K562 (cell line): ENCODE data around the gene CALM3. TPM values are rescaled to one million over a fixed set of nuclear protein-coding genes. Genes with fewer than 3 reads are reported as not detected.

Source experiments
- DIDO1 ChIP-seq: fragments of 450-650 bp; IDR thresholded peaks from 2 replicates; pipeline ENCODE4 v1.6.1; 2016; ENCODE audit warnings: low read depth, missing biosample characterization, missing genetic modification characterization
- ELF1 ChIP-seq: fragments of 200-800 bp; sonication (Bioruptor generic); IDR thresholded peaks from 2 replicates; pipeline ENCODE4 v1.6.1; 2016; ENCODE audit warnings: missing genetic modification characterization, missing compliant biosample characterization
- GABPB2 ChIP-seq: fragments of 250-450 bp; sonication (Bioruptor Pico); conservative IDR thresholded peaks from 2 replicates; pipeline ENCODE4 v1.5.1; 2021; ENCODE audit warnings: mild to moderate bottlenecking
- LCOR ChIP-seq: sonication (generic); formaldehyde crosslinking; IDR thresholded peaks from 2 replicates; pipeline ENCODE4 v1.8.0; 2022; ENCODE audit warnings: mild to moderate bottlenecking, missing genetic modification reagents
- MAFG ChIP-seq: fragments of 450-650 bp; conservative IDR thresholded peaks from 2 replicates; pipeline ENCODE4 v1.6.1; 2016; ENCODE audit warnings: missing genetic modification characterization, missing compliant biosample characterization
- PCBP2 ChIP-seq: fragments of 200-400 bp; formaldehyde crosslinking; IDR thresholded peaks from 2 replicates; pipeline ENCODE4 v1.6.1; 2018; ENCODE audit warnings: low read length, low read depth, mild to moderate bottlenecking, moderate library complexity; ENCODE audit not compliant: poor library complexity, severe bottlenecking
- RBM17 ChIP-seq: fragments of 200-400 bp; formaldehyde crosslinking; IDR thresholded peaks from 2 replicates; pipeline ENCODE4 v1.6.1; 2017; ENCODE audit warnings: low read depth, mild to moderate bottlenecking, low read length, borderline replicate concordance
- RFX1 ChIP-seq: fragments of 450-650 bp; IDR thresholded peaks from 2 replicates; pipeline ENCODE4 v1.6.1; 2016; ENCODE audit warnings: mild to moderate bottlenecking, moderate library complexity
- SOX6 ChIP-seq: fragments of 450-650 bp; IDR thresholded peaks from 2 replicates; pipeline ENCODE4 v1.6.1; 2014; ENCODE audit warnings: mild to moderate bottlenecking
- TEAD4 ChIP-seq, 2 experiments: sonication (generic) in 1 of 2; formaldehyde crosslinking in 1 of 2; IDR thresholded peaks; 2 replicates each; pipeline versions ENCODE4 v1.6.1 to v1.8.0; 2012 to 2022; ENCODE audit warnings: borderline replicate concordance in 1 of 2, inconsistent platforms in 1 of 2, low read length in 1 of 2, mild to moderate bottlenecking in 1 of 2, missing genetic modification reagents in 1 of 2
- THRAP3 ChIP-seq: fragments of 450-650 bp; IDR thresholded peaks from 2 replicates; pipeline ENCODE4 v1.6.1; 2016; ENCODE audit warnings: mild to moderate bottlenecking, inconsistent platforms, borderline replicate concordance
- ZNF174 ChIP-seq: fragments of 250-450 bp; sonication (Bioruptor Pico); IDR thresholded peaks from 2 replicates; pipeline ENCODE4 v1.4.0; 2020; ENCODE audit warnings: mild to moderate bottlenecking
- ZNF551 ChIP-seq: fragments of 250-450 bp; sonication (Bioruptor Pico); IDR thresholded peaks from 2 replicates; pipeline ENCODE4 v1.5.0; 2021; ENCODE audit warnings: mild to moderate bottlenecking, moderate library complexity
- ZNF584 ChIP-seq: fragments of 200-800 bp; sonication (Bioruptor generic); IDR thresholded peaks from 2 replicates; pipeline ENCODE4 v1.6.1; 2016; ENCODE audit warnings: low read depth, mild to moderate bottlenecking, missing genetic modification characterization, missing compliant biosample characterization
- ZNF695 ChIP-seq: fragments of 450-650 bp; formaldehyde crosslinking; IDR thresholded peaks from 2 replicates; pipeline ENCODE4 v1.4.0; 2020; ENCODE audit warnings: mild to moderate bottlenecking, moderate library complexity
- ZZZ3 ChIP-seq: fragments of 450-650 bp; IDR thresholded peaks from 2 replicates; pipeline ENCODE4 v1.6.1; 2016; ENCODE audit warnings: antibody characterized with exemption, mild to moderate bottlenecking, moderate library complexity
- polyA plus RNA-seq, 8 experiments: library from polyadenylated mRNA; depleted of rRNA in 4 of 8; stranded (reverse) in 5 of 8; unstranded in 3 of 8; fragments of >200 nt; fragmentation: Nextera tagmentation in 2 of 8; fragmentation: Illumina TruSeq in 1 of 8; extraction: Ambion mirVana in 2 of 8; extraction: Trizol in 1 of 8; gene quantifications; 2 replicates each; pipeline versions ENCODE4 v1.2.1 to v1.2.3, GENCODE V29; 2011 to 2014; ENCODE audit warnings: inconsistent platforms in 1 of 8, missing spikeins in 1 of 8
- total RNA-seq, 7 experiments: library from RNA; depleted of rRNA in 6 of 7; stranded (reverse); fragments of >200 nt in 6 of 7; fragmentation: Illumina TruSeq in 2 of 7; extraction: Trizol in 2 of 7; gene quantifications; 2 replicates each; pipeline versions ENCODE4 v1.2.1 to v1.2.3, GENCODE V29; 2011 to 2021; ENCODE audit warnings: low replicate concordance in 1 of 7
- TF ChIP-seq, protein P1 (sequence below): fragments of 450-650 bp; IDR thresholded peaks from 2 replicates; pipeline ENCODE4 v1.6.1; 2017; ENCODE audit warnings: antibody characterized with exemption, mild to moderate bottlenecking
- TF ChIP-seq, protein P2 (sequence below), 2 experiments: fragments of 250-450 bp in 1 of 2; fragments of 450-650 bp in 1 of 2; sonication (Bioruptor Pico) in 1 of 2; IDR thresholded peaks; 2 replicates each; pipeline versions ENCODE4 v1.6.1 to v1.8.0; 2016 to 2021; ENCODE audit warnings: mild to moderate bottlenecking in 2 of 2, moderate library complexity in 2 of 2, missing compliant biosample characterization in 1 of 2, missing genetic modification characterization in 1 of 2

Gene CALM3
- total and polyA plus RNA-seq, 9 of the 15 experiments (the other 6 are each of a cell fraction or from before 2014, with no cell fraction given) = 34.6 to 350 (median 156) TPM

DNA sequence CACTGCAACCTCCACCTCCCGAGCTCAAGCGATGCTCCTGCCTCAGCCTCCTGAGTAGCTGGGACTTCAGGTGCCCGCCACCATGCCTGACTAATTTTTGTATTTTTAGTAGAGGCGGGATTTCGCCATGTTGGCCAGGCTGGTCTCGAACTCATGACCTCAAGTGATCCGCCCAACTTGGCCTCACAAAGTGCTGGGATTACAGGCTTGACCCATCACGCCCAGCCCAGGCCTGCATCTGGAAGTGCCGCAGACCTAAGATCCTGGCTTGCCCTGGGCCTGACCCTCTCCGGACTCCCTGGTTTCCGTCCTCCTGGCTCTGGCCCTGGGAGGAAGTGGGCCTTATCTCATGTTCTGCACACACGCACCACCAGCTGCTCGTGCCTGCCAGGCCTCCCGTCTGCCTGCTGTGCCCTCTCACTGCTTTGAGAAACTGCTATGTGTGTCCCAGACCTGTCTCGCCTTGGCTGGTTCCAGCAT is 28.5 kb downstream of the CALM3 start (continued):
- TF ChIP-seq, protein P1, sequence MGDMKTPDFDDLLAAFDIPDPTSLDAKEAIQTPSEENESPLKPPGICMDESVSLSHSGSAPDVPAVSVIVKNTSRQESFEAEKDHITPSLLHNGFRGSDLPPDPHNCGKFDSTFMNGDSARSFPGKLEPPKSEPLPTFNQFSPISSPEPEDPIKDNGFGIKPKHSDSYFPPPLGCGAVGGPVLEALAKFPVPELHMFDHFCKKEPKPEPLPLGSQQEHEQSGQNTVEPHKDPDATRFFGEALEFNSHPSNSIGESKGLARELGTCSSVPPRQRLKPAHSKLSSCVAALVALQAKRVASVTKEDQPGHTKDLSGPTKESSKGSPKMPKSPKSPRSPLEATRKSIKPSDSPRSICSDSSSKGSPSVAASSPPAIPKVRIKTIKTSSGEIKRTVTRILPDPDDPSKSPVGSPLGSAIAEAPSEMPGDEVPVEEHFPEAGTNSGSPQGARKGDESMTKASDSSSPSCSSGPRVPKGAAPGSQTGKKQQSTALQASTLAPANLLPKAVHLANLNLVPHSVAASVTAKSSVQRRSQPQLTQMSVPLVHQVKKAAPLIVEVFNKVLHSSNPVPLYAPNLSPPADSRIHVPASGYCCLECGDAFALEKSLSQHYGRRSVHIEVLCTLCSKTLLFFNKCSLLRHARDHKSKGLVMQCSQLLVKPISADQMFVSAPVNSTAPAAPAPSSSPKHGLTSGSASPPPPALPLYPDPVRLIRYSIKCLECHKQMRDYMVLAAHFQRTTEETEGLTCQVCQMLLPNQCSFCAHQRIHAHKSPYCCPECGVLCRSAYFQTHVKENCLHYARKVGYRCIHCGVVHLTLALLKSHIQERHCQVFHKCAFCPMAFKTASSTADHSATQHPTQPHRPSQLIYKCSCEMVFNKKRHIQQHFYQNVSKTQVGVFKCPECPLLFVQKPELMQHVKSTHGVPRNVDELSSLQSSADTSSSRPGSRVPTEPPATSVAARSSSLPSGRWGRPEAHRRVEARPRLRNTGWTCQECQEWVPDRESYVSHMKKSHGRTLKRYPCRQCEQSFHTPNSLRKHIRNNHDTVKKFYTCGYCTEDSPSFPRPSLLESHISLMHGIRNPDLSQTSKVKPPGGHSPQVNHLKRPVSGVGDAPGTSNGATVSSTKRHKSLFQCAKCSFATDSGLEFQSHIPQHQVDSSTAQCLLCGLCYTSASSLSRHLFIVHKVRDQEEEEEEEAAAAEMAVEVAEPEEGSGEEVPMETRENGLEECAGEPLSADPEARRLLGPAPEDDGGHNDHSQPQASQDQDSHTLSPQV = peak; percentile 59; the same call in 1 of the 2 replicates
- TF ChIP-seq GABPB2 (CRISPR knock-in tag) = no peak
- no peak for TF ChIP-seq ZZZ3
- TF ChIP-seq ELF1 (tag) = no peak
- TF ChIP-seq, protein P2, sequence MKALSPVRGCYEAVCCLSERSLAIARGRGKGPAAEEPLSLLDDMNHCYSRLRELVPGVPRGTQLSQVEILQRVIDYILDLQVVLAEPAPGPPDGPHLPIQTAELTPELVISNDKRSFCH (CRISPR knock-in tag; IDR thresholded peaks at IDR 0.05) = no peak
- TF ChIP-seq, protein P2 (tag; IDR thresholded peaks at IDR 0.05) = peak; percentile 46; the same call in 1 of the 2 replicates
- TF ChIP-seq MAFG (tag) = no peak
- TF ChIP-seq RFX1 = no peak
- TF ChIP-seq RBM17 = no peak
- TF ChIP-seq ZNF584 (CRISPR knock-in tag) = no peak
- no peak for TF ChIP-seq DIDO1 (tag)
- TF ChIP-seq THRAP3 = no peak
- TF ChIP-seq SOX6 = no peak
- TF ChIP-seq PCBP2 = no peak
- no peak for TF ChIP-seq ZNF174
- TF ChIP-seq TEAD4 (IDR thresholded peaks at IDR 0.05; ENCODE audit: low read length) = peak; percentile 77
- TF ChIP-seq TEAD4 (CRISPR knock-in tag; IDR thresholded peaks at IDR 0.05; ENCODE audit: borderline replicate concordance) = no peak
- TF ChIP-seq ZNF551 (CRISPR knock-in tag) = no peak
- TF ChIP-seq ZNF695 (CRISPR knock-in tag) = no peak
- TF ChIP-seq LCOR = no peak
